GM12878 (cell line): Measurements from ENCODE around the gene PRKCG. TPM values are rescaled to one million over a fixed set of nuclear protein-coding genes. Genes with fewer than 3 reads are reported as not detected.

Experiments used
- ATAC-seq: fragments of 200-7000 bp; cut with Tn5 transposase; 3 replicates; pipeline ENCODE4 v1.9.1; 2020; ENCODE audit warnings: mild to moderate bottlenecking, moderate library complexity
- BruUV-seq: library from RNA; stranded (reverse); fragments of 400-500 nt; replicated peaks from 2 replicates; lab custom pipeline; 2021; lab: Mats Ljungman, UMichigan
- CTCF ChIA-PET: fragments of 300-600 bp; sonication (Branson Sonifier 250); formaldehyde crosslinking; extraction: SDS; loops from one replicate; lab custom pipeline; 2021; ENCODE audit warnings: inconsistent platforms; lab: Yijun Ruan, JAX
- POLR2A ChIA-PET: fragments of 350-600 bp; formaldehyde crosslinking; extraction: SDS; loops from one replicate; lab custom pipeline; 2021; ENCODE audit warnings: inconsistent platforms; lab: Charles Lee
- RAD21 ChIA-PET: fragments of 300-600 bp; sonication (Branson Sonifier 250); formaldehyde crosslinking; loops from one replicate; lab custom pipeline; 2023; ENCODE audit warnings: antibody characterized with exemption; ENCODE audit not compliant: unreplicated experiment; lab: Charles Lee
- SMC1A ChIA-PET: fragments of 300-600 bp; sonication (Branson Sonifier 250); formaldehyde crosslinking; loops from one replicate; lab custom pipeline; 2023; ENCODE audit not compliant: unreplicated experiment, uncharacterized antibody; lab: Charles Lee
- DNase-seq: peaks from one replicate; pipeline ENCODE4 v3.0.0-alpha.2; 2011; ENCODE audit warnings: low read depth, low spot score
- FAIRE-seq: peaks from 3 replicates; lab custom pipeline; 2011; peaks lifted over from hg19 to GRCh38; lab: Jason Lieb, UNC
- H2AFZ ChIP-seq: 2 replicates; pipeline ENCODE4 v1.6.0; 2011; ENCODE audit warnings: low read depth, low read length, control low read depth; ENCODE audit not compliant: control insufficient read depth
- H3K27ac ChIP-seq: 2 replicates; pipeline ENCODE4 v1.5.1; 2011; ENCODE audit warnings: control low read depth; ENCODE audit not compliant: control insufficient read depth, insufficient read depth
- H3K27me3 ChIP-seq, 2 experiments: replicated peaks in 1 of 2; 2 replicates each; pipeline versions ENCODE4 v1.6.0 to v1.6.1; 2011; ENCODE audit warnings: low read length in 1 of 2; ENCODE audit not compliant: control insufficient read depth in 2 of 2, insufficient read depth in 2 of 2
- H3K36me3 ChIP-seq, 2 experiments: 2 replicates each; pipeline ENCODE4 v1.5.1; 2011; ENCODE audit warnings: low read length in 1 of 2; ENCODE audit not compliant: control insufficient read depth in 2 of 2, insufficient read depth in 2 of 2
- H3K4me1 ChIP-seq: 2 replicates; pipeline ENCODE4 v1.6.1; 2011; ENCODE audit warnings: mild to moderate bottlenecking, low read length, moderate library complexity, mixed read lengths; ENCODE audit not compliant: control insufficient read depth, insufficient read depth
- H3K4me2 ChIP-seq: 2 replicates; pipeline ENCODE4 v1.6.0; 2011; ENCODE audit warnings: control low read depth; ENCODE audit not compliant: control insufficient read depth, insufficient read depth
- H3K4me3 ChIP-seq: fragments of 200-600 bp; sonication (generic); 2 replicates; pipeline ENCODE4 v1.5.1; 2016
- H3K79me2 ChIP-seq: 2 replicates; pipeline ENCODE4 v1.6.0; 2011; ENCODE audit warnings: low read length; ENCODE audit not compliant: control insufficient read depth, insufficient read depth
- H3K9ac ChIP-seq: 2 replicates; pipeline ENCODE4 v1.8.0; 2011; ENCODE audit warnings: low read length, control low read depth, mixed read lengths; ENCODE audit not compliant: control insufficient read depth, insufficient read depth
- H3K9me3 ChIP-seq: replicated peaks from 3 replicates; pipeline ENCODE4 v1.5.1; 2011; ENCODE audit warnings: mild to moderate bottlenecking, low read length; ENCODE audit not compliant: control insufficient read depth, insufficient read depth
- H4K20me1 ChIP-seq: 2 replicates; pipeline ENCODE4 v1.6.0; 2011; ENCODE audit not compliant: control insufficient read depth, insufficient read depth
- CBX5 ChIP-seq: sonication (generic); IDR thresholded peaks from 2 replicates; pipeline ENCODE4 v1.6.1; 2016; ENCODE audit warnings: low read depth, moderate library complexity, mild to moderate bottlenecking, inconsistent platforms
- CREB1 ChIP-seq: IDR thresholded peaks from 2 replicates; pipeline ENCODE4 v1.6.1; 2012; ENCODE audit warnings: low read depth, mild to moderate bottlenecking, inconsistent platforms
- E2F4 ChIP-seq: IDR thresholded peaks from 2 replicates; pipeline ENCODE4 v1.6.1; 2012; ENCODE audit warnings: low read depth, low read length, improper control_type of control experiment
- E4F1 ChIP-seq: fragments of 450-650 bp; IDR thresholded peaks from 2 replicates; pipeline ENCODE4 v1.6.1; 2018; ENCODE audit warnings: borderline replicate concordance, mild to moderate bottlenecking; ENCODE audit not compliant: partially characterized antibody
- FOS ChIP-seq: IDR thresholded peaks from 3 replicates; pipeline ENCODE4 v1.6.1; 2011; ENCODE audit warnings: borderline replicate concordance; ENCODE audit not compliant: insufficient read length; ENCODE audit errors: extremely low read depth
- GABPA ChIP-seq: IDR thresholded peaks from 2 replicates; pipeline ENCODE4 v1.6.1; 2014; ENCODE audit warnings: antibody characterized with exemption, low read depth, mild to moderate bottlenecking, inconsistent platforms
- HDAC6 ChIP-seq: fragments of 200-600 bp; sonication (generic); IDR thresholded peaks from one replicate; pipeline ENCODE4 v1.8.0; 2017; ENCODE audit warnings: antibody characterized with exemption; ENCODE audit not compliant: unreplicated experiment
- HDGF ChIP-seq: fragments of 450-650 bp; IDR thresholded peaks from 2 replicates; pipeline ENCODE4 v1.6.1; 2016; ENCODE audit warnings: antibody characterized with exemption
- MXI1 ChIP-seq: fragments of 150-350 bp; IDR thresholded peaks from 2 replicates; pipeline ENCODE4 v1.6.1; 2011; ENCODE audit warnings: low read depth, mild to moderate bottlenecking, inconsistent platforms, low read length, improper control_type of control experiment
- PRDM15 ChIP-seq: fragments of 450-650 bp; formaldehyde crosslinking; IDR thresholded peaks from 2 replicates; pipeline ENCODE4 v1.4.0; 2020; ENCODE audit warnings: mild to moderate bottlenecking, moderate library complexity
- RAD21 ChIP-seq: IDR thresholded peaks from 2 replicates; pipeline ENCODE4 v1.6.1; 2011; ENCODE audit warnings: mild to moderate bottlenecking, low read depth, low read length, moderate library complexity; ENCODE audit not compliant: insufficient read depth
- RBBP5 ChIP-seq: fragments of 200-600 bp; sonication (generic); conservative IDR thresholded peaks from 2 replicates; pipeline ENCODE4 v1.6.1; 2016
- YBX1 ChIP-seq: fragments of 450-650 bp; IDR thresholded peaks from 2 replicates; pipeline ENCODE4 v1.6.1; 2016; ENCODE audit warnings: antibody characterized with exemption
- WGBS: methylation state at CpG from one replicate; pipeline ENCODE4 v1.1.6; 2016; ENCODE audit warnings: low lambda C conversion rate; ENCODE audit not compliant: insufficient replicate concordance, insufficient coverage; ENCODE audit errors: missing lambda C conversion rate; 5-methylcytosine and 5-hydroxymethylcytosine counted together
- in situ Hi-C: fragments of 300-500 bp; cut with MboI; formaldehyde crosslinking; loops from 9 replicates; pipeline ENCODE4 v1.14.3; 2018; ENCODE audit warnings: mixed read lengths
- intact Hi-C: fragments of 100-400 bp; cut with micrococcal nuclease; formaldehyde crosslinking; loops from one replicate; pipeline ENCODE4 v1.14.2; 2022; ENCODE audit not compliant: unreplicated experiment
- polyA plus RNA-seq, 11 experiments: library from polyadenylated mRNA; depleted of rRNA in 4 of 11; unstranded in 6 of 11; stranded (reverse) in 5 of 11; fragments of >200 nt; fragmentation: Nextera tagmentation in 4 of 11; fragmentation: Illumina TruSeq in 1 of 11; extraction: Ambion mirVana in 4 of 11; extraction: Trizol in 1 of 11; gene quantifications; 1 replicate in 1 of 11; 2 replicates in 10 of 11; pipeline versions ENCODE4 v1.2.1 to v1.2.3, GENCODE V29; 2011 to 2016; ENCODE audit warnings: inconsistent platforms in 2 of 11, missing spikeins in 2 of 11, low read depth in 1 of 11
- total RNA-seq, 4 experiments: library from RNA; depleted of rRNA in 3 of 4; stranded (reverse); fragments of >200 nt in 3 of 4; fragmentation: Illumina TruSeq in 1 of 4; extraction: Trizol in 1 of 4; gene quantifications; 2 replicates each; pipeline versions ENCODE4 v1.2.1 to v1.2.3, GENCODE V29; 2013 to 2021
- TF ChIP-seq, protein P1 (sequence below): IDR thresholded peaks from 2 replicates; pipeline ENCODE4 v1.6.1; 2012; ENCODE audit warnings: low read depth, low read length, improper control_type of control experiment
- TF ChIP-seq, protein P2 (sequence below): fragments of 450-650 bp; IDR thresholded peaks from 2 replicates; pipeline ENCODE4 v1.6.1; 2017; ENCODE audit warnings: mild to moderate bottlenecking, low read depth, inconsistent platforms; ENCODE audit not compliant: poor library complexity, severe bottlenecking

The PRKCG gene
- total and polyA plus RNA-seq, 10 of the 15 experiments (the other 5 are each of a cell fraction or from before 2014, with no cell fraction given) = not detected

DNA sequence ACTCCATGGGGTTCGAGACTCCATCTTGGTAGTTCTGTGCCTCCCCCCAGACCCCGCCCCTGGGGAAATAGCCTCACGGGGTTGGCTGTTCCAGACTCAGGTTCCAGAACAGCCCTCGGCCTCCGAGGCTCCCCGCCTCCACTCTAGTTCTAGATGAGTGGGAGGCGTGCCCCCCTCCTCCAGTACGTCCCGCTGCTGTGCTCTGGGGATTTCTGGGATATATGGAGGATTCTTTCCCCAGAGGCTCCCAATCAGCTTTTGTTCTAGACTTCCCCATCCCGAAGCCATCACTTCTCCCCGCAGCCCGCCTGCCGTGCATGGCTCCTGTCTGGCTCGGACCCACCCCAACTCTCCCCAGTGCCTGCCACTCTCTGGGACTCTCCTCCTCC, 25.2 kb downstream of the PRKCG start:
- in situ Hi-C loops (no loop called here), intact Hi-C loops (no loop called here)
- FAIRE-seq (no peak), ATAC-seq (no peak), DNase-seq (no peak)
- Histone ChIP-seq H3K36me3 (no peaks in the 10 kb centered on the region), H4K20me1 (no peaks in the 10 kb centered on the region), H3K4me1 (no peaks in the 10 kb centered on the region), H3K4me2 (no peak overlapping the region), H3K27ac (no peak overlapping the region), H3K27me3 (no peaks in the 10 kb centered on the region), H3K4me3 (no peak overlapping the region), H3K79me2 (no peaks in the 10 kb centered on the region), H2AFZ (no peak overlapping the region), H3K9me3 (no peaks in the 10 kb centered on the region; the same call in 2 of the 3 replicates), H3K9ac (no peak overlapping the region)
- ChIA-PET RAD21 (no interaction called here), CTCF (interaction anchor here (1.3 kb wide), 1 partner anchor 124 kb away, joined by 4 read pairs; no protein-coding TSS in a partner anchor), SMC1A (no interaction called here), POLR2A (no interaction called here)
- WGBS = 34% methylated on average over 14 of the region's 14 CpGs
- BruUV-seq = no TSS peak
- TF ChIP-seq CBX5 (no peak), RAD21 (no peak), E4F1 (no peak), GABPA (no peak), YBX1 (no peak), CREB1 (no peak), MXI1 (no peak), PRDM15 (CRISPR knock-in tag) (no peak), RBBP5 (no peak), E2F4 (no peak), HDGF (no peak), HDAC6 (no peak), FOS (no peak)
- TF ChIP-seq, protein P1, sequence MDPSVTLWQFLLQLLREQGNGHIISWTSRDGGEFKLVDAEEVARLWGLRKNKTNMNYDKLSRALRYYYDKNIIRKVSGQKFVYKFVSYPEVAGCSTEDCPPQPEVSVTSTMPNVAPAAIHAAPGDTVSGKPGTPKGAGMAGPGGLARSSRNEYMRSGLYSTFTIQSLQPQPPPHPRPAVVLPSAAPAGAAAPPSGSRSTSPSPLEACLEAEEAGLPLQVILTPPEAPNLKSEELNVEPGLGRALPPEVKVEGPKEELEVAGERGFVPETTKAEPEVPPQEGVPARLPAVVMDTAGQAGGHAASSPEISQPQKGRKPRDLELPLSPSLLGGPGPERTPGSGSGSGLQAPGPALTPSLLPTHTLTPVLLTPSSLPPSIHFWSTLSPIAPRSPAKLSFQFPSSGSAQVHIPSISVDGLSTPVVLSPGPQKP = no peak
- TF ChIP-seq, protein P2, sequence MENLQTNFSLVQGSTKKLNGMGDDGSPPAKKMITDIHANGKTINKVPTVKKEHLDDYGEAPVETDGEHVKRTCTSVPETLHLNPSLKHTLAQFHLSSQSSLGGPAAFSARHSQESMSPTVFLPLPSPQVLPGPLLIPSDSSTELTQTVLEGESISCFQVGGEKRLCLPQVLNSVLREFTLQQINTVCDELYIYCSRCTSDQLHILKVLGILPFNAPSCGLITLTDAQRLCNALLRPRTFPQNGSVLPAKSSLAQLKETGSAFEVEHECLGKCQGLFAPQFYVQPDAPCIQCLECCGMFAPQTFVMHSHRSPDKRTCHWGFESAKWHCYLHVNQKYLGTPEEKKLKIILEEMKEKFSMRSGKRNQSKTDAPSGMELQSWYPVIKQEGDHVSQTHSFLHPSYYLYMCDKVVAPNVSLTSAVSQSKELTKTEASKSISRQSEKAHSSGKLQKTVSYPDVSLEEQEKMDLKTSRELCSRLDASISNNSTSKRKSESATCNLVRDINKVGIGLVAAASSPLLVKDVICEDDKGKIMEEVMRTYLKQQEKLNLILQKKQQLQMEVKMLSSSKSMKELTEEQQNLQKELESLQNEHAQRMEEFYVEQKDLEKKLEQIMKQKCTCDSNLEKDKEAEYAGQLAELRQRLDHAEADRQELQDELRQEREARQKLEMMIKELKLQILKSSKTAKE = no peak
